H9 (cell line): ENCODE data around the gene PIRT. TPM values are rescaled to one million over a fixed set of nuclear protein-coding genes. Genes with fewer than 3 reads are reported as not detected.

Experiments used
- DNase-seq: peaks from one replicate; pipeline ENCODE4 v3.0.0-alpha.2; 2017
- H2AFZ ChIP-seq: one replicate; pipeline ENCODE4 v1.6.1; 2013; ENCODE audit warnings: mild to moderate bottlenecking, low read length, control low read depth, moderate library complexity
- H2AK5ac ChIP-seq: 2 replicates; pipeline ENCODE4 v1.6.1; 2013; ENCODE audit warnings: low read length, control low read depth, mixed read lengths; ENCODE audit not compliant: insufficient read length
- H2BK120ac ChIP-seq: one replicate; pipeline ENCODE4 v1.6.1; 2013; ENCODE audit warnings: low read depth, mild to moderate bottlenecking, low read length, control low read depth, inconsistent platforms; ENCODE audit not compliant: poor library complexity, severe bottlenecking
- H2BK12ac ChIP-seq: 2 replicates; pipeline ENCODE4 v1.6.1; 2013; ENCODE audit warnings: low read length, control low read depth, mixed read lengths, low read depth; ENCODE audit not compliant: insufficient read length
- H2BK15ac ChIP-seq: 2 replicates; pipeline ENCODE4 v1.6.1; 2013; ENCODE audit warnings: low read depth, low read length, control low read depth
- H2BK20ac ChIP-seq: one replicate; pipeline ENCODE4 v1.6.1; 2013; ENCODE audit warnings: low read depth, mild to moderate bottlenecking, low read length, control low read depth, inconsistent platforms; ENCODE audit not compliant: poor library complexity, severe bottlenecking
- H2BK5ac ChIP-seq: 2 replicates; pipeline ENCODE4 v1.6.1; 2013; ENCODE audit warnings: low read length, control low read depth, mixed read lengths; ENCODE audit not compliant: insufficient read length
- H3K14ac ChIP-seq: 2 replicates; pipeline ENCODE4 v1.6.1; 2013; ENCODE audit warnings: low read length, control low read depth; ENCODE audit not compliant: insufficient read depth
- H3K18ac ChIP-seq: 2 replicates; pipeline ENCODE4 v1.6.1; 2013; ENCODE audit warnings: low read depth, mild to moderate bottlenecking, mixed read lengths, low read length, control low read depth; ENCODE audit not compliant: insufficient read length
- H3K23ac ChIP-seq: 2 replicates; pipeline ENCODE4 v1.6.1; 2013; ENCODE audit warnings: low read length, control low read depth, mixed read lengths, low read depth; ENCODE audit not compliant: insufficient read length
- H3K23me2 ChIP-seq: 2 replicates; pipeline ENCODE4 v1.6.1; 2013; ENCODE audit warnings: low read depth, mild to moderate bottlenecking, mixed read lengths, low read length, control low read depth; ENCODE audit not compliant: insufficient read length, poor library complexity, severe bottlenecking
- H3K27ac ChIP-seq: 2 replicates; pipeline ENCODE4 v1.5.1; 2013; ENCODE audit warnings: low read length, control low read depth, mixed read lengths, low read depth; ENCODE audit not compliant: insufficient read length
- H3K27me3 ChIP-seq: 2 replicates; pipeline ENCODE4 v1.6.1; 2013; ENCODE audit warnings: low read length, control low read depth, inconsistent platforms; ENCODE audit not compliant: insufficient read depth
- H3K4ac ChIP-seq: 2 replicates; pipeline ENCODE4 v1.6.1; 2013; ENCODE audit warnings: low read depth, mild to moderate bottlenecking, control low read depth, inconsistent platforms, low read length, moderate library complexity
- H3K4me1 ChIP-seq: 2 replicates; pipeline ENCODE4 v1.6.1; 2013; ENCODE audit warnings: low read length, control low read depth, inconsistent platforms; ENCODE audit not compliant: insufficient read depth
- H3K4me2 ChIP-seq: 2 replicates; pipeline ENCODE4 v1.6.1; 2013; ENCODE audit warnings: low read length, control low read depth, mixed read lengths; ENCODE audit not compliant: insufficient read length, insufficient read depth
- H3K56ac ChIP-seq: 2 replicates; pipeline ENCODE4 v1.6.1; 2013; ENCODE audit warnings: low read depth, mild to moderate bottlenecking, mixed read lengths, low read length, control low read depth; ENCODE audit not compliant: insufficient read length
- H3K79me1 ChIP-seq: 2 replicates; pipeline ENCODE4 v1.6.1; 2013; ENCODE audit warnings: low read depth, mild to moderate bottlenecking, moderate library complexity, low read length, control low read depth, inconsistent platforms; ENCODE audit not compliant: insufficient read depth, poor library complexity, severe bottlenecking
- H3K79me2 ChIP-seq: 2 replicates; pipeline ENCODE4 v1.6.1; 2013; ENCODE audit warnings: low read length, control low read depth, inconsistent platforms; ENCODE audit not compliant: insufficient read depth
- H3K9ac ChIP-seq: 2 replicates; pipeline ENCODE4 v1.6.1; 2013; ENCODE audit warnings: low read length, control low read depth, mixed read lengths; ENCODE audit not compliant: insufficient read length; ENCODE audit errors: extremely low read depth
- H3K9me3 ChIP-seq: one replicate; pipeline ENCODE4 v1.6.1; 2013; ENCODE audit warnings: low read depth, low read length, inconsistent platforms; ENCODE audit not compliant: control insufficient read depth
- H3T11ph ChIP-seq: one replicate; pipeline ENCODE4 v1.6.1; 2013; ENCODE audit warnings: mild to moderate bottlenecking, low read length, control low read depth, inconsistent platforms
- H4K20me1 ChIP-seq: one replicate; pipeline ENCODE4 v1.6.1; 2013; ENCODE audit not compliant: control insufficient read depth, insufficient read length, insufficient read depth
- H4K5ac ChIP-seq: 2 replicates; pipeline ENCODE4 v1.6.1; 2013; ENCODE audit warnings: low read depth, mild to moderate bottlenecking, mixed read lengths, low read length, control low read depth; ENCODE audit not compliant: insufficient read length
- H4K8ac ChIP-seq: replicated peaks from 2 replicates; pipeline ENCODE4 v1.6.1; 2013; ENCODE audit warnings: low read length, control low read depth, mixed read lengths, low read depth; ENCODE audit not compliant: insufficient read length
- H4K91ac ChIP-seq: 2 replicates; pipeline ENCODE4 v1.6.1; 2013; ENCODE audit warnings: low read depth, mild to moderate bottlenecking, moderate library complexity, mixed read lengths, low read length, control low read depth; ENCODE audit not compliant: insufficient read length
- H3K27ac Mint-ChIP-seq, 3 experiments: 2 replicates in 2 of 3; 3 replicates in 1 of 3; pipeline ENCODE4 v1.8.0; 2020 to 2021; ENCODE audit warnings: mixed read lengths in 3 of 3, mild to moderate bottlenecking in 1 of 3, moderate library complexity in 1 of 3
- H3K27me3 Mint-ChIP-seq: 2 replicates; pipeline ENCODE4 v1.8.0; 2021; ENCODE audit warnings: low read depth, mild to moderate bottlenecking, moderate library complexity, mixed read lengths
- H3K36me3 Mint-ChIP-seq, 3 experiments: 2 replicates in 2 of 3; 3 replicates in 1 of 3; pipeline ENCODE4 v1.8.0; 2020 to 2021; ENCODE audit warnings: low read depth in 3 of 3, mixed read lengths in 3 of 3; ENCODE audit not compliant: insufficient read depth in 1 of 3
- H3K4me1 Mint-ChIP-seq, 2 experiments: 2 replicates each; pipeline ENCODE4 v1.8.0; 2020; ENCODE audit warnings: mixed read lengths in 2 of 2
- H3K4me3 Mint-ChIP-seq, 2 experiments: 2 replicates in 1 of 2; 3 replicates in 1 of 2; pipeline ENCODE4 v1.8.0; 2020 to 2021; ENCODE audit warnings: mild to moderate bottlenecking in 2 of 2, mixed read lengths in 2 of 2, moderate library complexity in 1 of 2
- H3K9me3 Mint-ChIP-seq, 2 experiments: 2 replicates in 1 of 2; 3 replicates in 1 of 2; pipeline ENCODE4 v1.8.0; 2020; ENCODE audit warnings: mild to moderate bottlenecking in 2 of 2, mixed read lengths in 2 of 2, moderate library complexity in 1 of 2
- CTCF ChIP-seq: fragments of 200-600 bp; sonication (generic); conservative IDR thresholded peaks from 3 replicates; pipeline ENCODE4 v1.8.0; 2021; ENCODE audit warnings: antibody characterized with exemption, mild to moderate bottlenecking
- WGBS: extraction: QIAGEN DNeasy Blood & Tissue Kit; methylation state at CpG from one replicate; pipeline ENCODE4 v1.1.7; 2013; ENCODE audit warnings: missing lambda C conversion rate, low lambda C conversion rate, mixed read lengths; ENCODE audit not compliant: insufficient read length; ENCODE audit errors: extremely low coverage; 5-methylcytosine and 5-hydroxymethylcytosine counted together
- total RNA-seq: library from RNA; stranded (reverse); gene quantifications from 2 replicates; pipeline ENCODE4 v1.2.1, GENCODE V29; 2021

PIRT gene
- total RNA-seq, 1 experiment from 2014 or later, result not detected

- H3K23me2 ChIP-seq, result no peaks in the 10 kb centered on the region
- H2BK120ac ChIP-seq, result no peak overlapping the region
- H3K27me3 ChIP-seq, result no peaks in the 10 kb centered on the region
- no peak overlapping the region for H2BK5ac ChIP-seq
- Mint-ChIP-seq H3K4me3 (no peak overlapping the region), H3K27me3 (no peaks in the 10 kb centered on the region), H3K36me3 (no peaks in the 10 kb centered on the region), H3K4me1 (no peaks in the 10 kb centered on the region; a peak in 1 of 4 replicates), H3K27ac (no peak overlapping the region), H3K9me3 (no peaks in the 10 kb centered on the region)
- H3K18ac ChIP-seq, result no peak overlapping the region
- H3K9ac ChIP-seq, result no peak overlapping the region
- no peak overlapping the region for H3K4me2 ChIP-seq
- no peak overlapping the region for H4K5ac ChIP-seq
- no peak overlapping the region for H2AK5ac ChIP-seq
- H3K23ac ChIP-seq, result no peak overlapping the region
- no peak overlapping the region for H2BK20ac ChIP-seq
- no peak overlapping the region for H2AFZ ChIP-seq
- no peak for TF ChIP-seq CTCF
- no peak overlapping the region for H3T11ph ChIP-seq
- no peaks in the 10 kb centered on the region for H3K79me2 ChIP-seq
- H2BK15ac ChIP-seq, result no peak overlapping the region
- peaks cover 3% of the 10 kb centered on the region; the same call in 1 of the 2 replicates for H3K4me1 ChIP-seq
- H4K20me1 ChIP-seq, result no peaks in the 10 kb centered on the region
- H3K27ac ChIP-seq, result no peak overlapping the region
- no peaks in the 10 kb centered on the region for H3K79me1 ChIP-seq
- DNase-seq, result no peak
- H3K4ac ChIP-seq, result no peak overlapping the region
- WGBS, result no CpG with 5 or more reads among the region's 11 CpGs
- no peak overlapping the region for H3K14ac ChIP-seq
- H4K8ac ChIP-seq, result no peak overlapping the region
- no peak overlapping the region for H4K91ac ChIP-seq
- H3K9me3 ChIP-seq, result no peaks in the 10 kb centered on the region
- no peak overlapping the region for H3K56ac ChIP-seq
- H2BK12ac ChIP-seq, result no peak overlapping the region
These were observed 40.2 kb downstream of the PIRT start for GRCh38 chr17:10797476-10798328.
